ENCODE results near the gene ZNF697.

DNA sequence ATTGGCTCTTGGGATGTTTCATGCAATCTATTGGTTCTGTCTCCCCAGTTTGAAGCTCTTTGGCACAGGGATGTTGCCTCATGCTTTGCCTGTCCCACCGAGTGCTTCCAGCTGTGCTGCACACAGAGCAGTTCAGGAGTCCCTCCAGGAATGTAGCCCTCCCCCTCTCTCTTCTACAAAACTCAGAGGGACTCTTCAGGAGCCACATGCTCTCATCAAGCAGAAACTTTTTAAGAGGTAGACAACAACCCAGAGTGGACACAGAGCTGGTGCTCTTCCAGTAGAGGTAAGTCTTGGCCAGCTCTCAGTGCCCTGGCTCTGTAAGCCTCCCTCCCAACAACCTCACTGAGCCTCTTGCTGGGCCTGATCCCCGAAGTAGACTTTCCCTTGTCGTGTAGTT, 11.6 kb upstream of the ZNF697 start:
- TF ChIP-seq, protein P1, sequence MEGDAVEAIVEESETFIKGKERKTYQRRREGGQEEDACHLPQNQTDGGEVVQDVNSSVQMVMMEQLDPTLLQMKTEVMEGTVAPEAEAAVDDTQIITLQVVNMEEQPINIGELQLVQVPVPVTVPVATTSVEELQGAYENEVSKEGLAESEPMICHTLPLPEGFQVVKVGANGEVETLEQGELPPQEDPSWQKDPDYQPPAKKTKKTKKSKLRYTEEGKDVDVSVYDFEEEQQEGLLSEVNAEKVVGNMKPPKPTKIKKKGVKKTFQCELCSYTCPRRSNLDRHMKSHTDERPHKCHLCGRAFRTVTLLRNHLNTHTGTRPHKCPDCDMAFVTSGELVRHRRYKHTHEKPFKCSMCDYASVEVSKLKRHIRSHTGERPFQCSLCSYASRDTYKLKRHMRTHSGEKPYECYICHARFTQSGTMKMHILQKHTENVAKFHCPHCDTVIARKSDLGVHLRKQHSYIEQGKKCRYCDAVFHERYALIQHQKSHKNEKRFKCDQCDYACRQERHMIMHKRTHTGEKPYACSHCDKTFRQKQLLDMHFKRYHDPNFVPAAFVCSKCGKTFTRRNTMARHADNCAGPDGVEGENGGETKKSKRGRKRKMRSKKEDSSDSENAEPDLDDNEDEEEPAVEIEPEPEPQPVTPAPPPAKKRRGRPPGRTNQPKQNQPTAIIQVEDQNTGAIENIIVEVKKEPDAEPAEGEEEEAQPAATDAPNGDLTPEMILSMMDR (IDR thresholded peaks at IDR 0.05) = no peak
- no peak for TF ChIP-seq POLR2AphosphoS5 (IDR thresholded peaks at IDR 0.05; ENCODE audit: low read depth, low read length)

Measured in Panc1 (cell line).